OCI-LY1 (cell line): Measurements from ENCODE around the gene CTNNA1.

ENCODE experiments used
- H2AFZ ChIP-seq: fragments of 200-600 bp; sonication (generic), shearing (Covaris generic); 2 replicates; pipeline ENCODE4 v1.6.0; 2014; ENCODE audit warnings: antibody characterized with exemption, mild to moderate bottlenecking, low read length
- H3F3A ChIP-seq: fragments of 200-600 bp; sonication (generic), shearing (Covaris generic); 2 replicates; pipeline ENCODE4 v1.6.0; 2014; ENCODE audit warnings: mild to moderate bottlenecking, antibody characterized with exemption, low read length, moderate library complexity; ENCODE audit not compliant: insufficient read depth
- H3K27ac ChIP-seq: fragments of 200-600 bp; sonication (generic); 2 replicates; pipeline ENCODE4 v1.5.1; 2014; ENCODE audit warnings: low read length, mixed run types, mild to moderate bottlenecking, low read depth; ENCODE audit not compliant: poor library complexity, severe bottlenecking
- H3K27me3 ChIP-seq: fragments of 200-600 bp; sonication (generic); 2 replicates; pipeline ENCODE4 v1.6.0; 2014; ENCODE audit warnings: antibody characterized with exemption, mild to moderate bottlenecking, low read length, moderate library complexity; ENCODE audit not compliant: insufficient read depth
- H3K36me3 ChIP-seq: fragments of 200-600 bp; sonication (generic); 2 replicates; pipeline ENCODE4 v1.6.1; 2014; ENCODE audit warnings: mild to moderate bottlenecking, antibody characterized with exemption, low read length, moderate library complexity, mixed read lengths; ENCODE audit not compliant: insufficient read depth
- H3K4me1 ChIP-seq: fragments of 200-600 bp; sonication (generic); 2 replicates; pipeline ENCODE4 v1.5.1; 2014; ENCODE audit warnings: mild to moderate bottlenecking, low read length, moderate library complexity; ENCODE audit not compliant: insufficient read depth, severe bottlenecking
- H3K4me2 ChIP-seq: fragments of 200-600 bp; sonication (generic), shearing (Covaris generic); 2 replicates; pipeline ENCODE4 v1.6.1; 2014; ENCODE audit warnings: low read length
- H3K4me3 ChIP-seq: fragments of 200-600 bp; sonication (generic); 2 replicates; pipeline ENCODE4 v1.5.1; 2014; ENCODE audit warnings: low read length, low read depth, mild to moderate bottlenecking, mixed read lengths; ENCODE audit not compliant: poor library complexity, severe bottlenecking
- H3K79me2 ChIP-seq: fragments of 200-600 bp; shearing (Covaris generic); 2 replicates; pipeline ENCODE4 v1.6.1; 2016; ENCODE audit warnings: mixed run types, low read length, mixed read lengths; ENCODE audit not compliant: insufficient read depth
- H3K9ac ChIP-seq: fragments of 200-600 bp; sonication (generic), shearing (Covaris generic); 2 replicates; pipeline ENCODE4 v1.6.1; 2014; ENCODE audit warnings: mild to moderate bottlenecking, low read length, mixed read lengths
- H3K9me2 ChIP-seq: fragments of 200-600 bp; sonication (generic), shearing (Covaris generic); 2 replicates; pipeline ENCODE4 v1.6.1; 2014; ENCODE audit warnings: low read depth, mild to moderate bottlenecking, low read length, mixed read lengths
- H3K9me3 ChIP-seq: fragments of 200-600 bp; shearing (Covaris generic); 2 replicates; pipeline ENCODE4 v1.6.1; 2014; ENCODE audit warnings: low read length, mixed read lengths
- H4K20me1 ChIP-seq: fragments of 200-600 bp; sonication (generic), shearing (Covaris generic); 2 replicates; pipeline ENCODE4 v1.6.0; 2016; ENCODE audit warnings: mild to moderate bottlenecking, low read length; ENCODE audit not compliant: insufficient read depth
- EZH2 ChIP-seq: fragments of 200-600 bp; sonication (generic), shearing (Covaris generic); IDR thresholded peaks from 2 replicates; pipeline ENCODE4 v1.8.0; 2017; ENCODE audit warnings: borderline replicate concordance, mixed run types, mild to moderate bottlenecking, antibody characterized with exemption, low read length, moderate library complexity, mixed read lengths
- TF ChIP-seq, protein P1 (sequence below): fragments of 200-600 bp; sonication (generic), shearing (Covaris generic); IDR thresholded peaks from 2 replicates; pipeline ENCODE4 v1.5.1; 2017; ENCODE audit warnings: mild to moderate bottlenecking, antibody characterized with exemption, low read length, moderate library complexity, mixed read lengths

Gene CTNNA1

DNA sequence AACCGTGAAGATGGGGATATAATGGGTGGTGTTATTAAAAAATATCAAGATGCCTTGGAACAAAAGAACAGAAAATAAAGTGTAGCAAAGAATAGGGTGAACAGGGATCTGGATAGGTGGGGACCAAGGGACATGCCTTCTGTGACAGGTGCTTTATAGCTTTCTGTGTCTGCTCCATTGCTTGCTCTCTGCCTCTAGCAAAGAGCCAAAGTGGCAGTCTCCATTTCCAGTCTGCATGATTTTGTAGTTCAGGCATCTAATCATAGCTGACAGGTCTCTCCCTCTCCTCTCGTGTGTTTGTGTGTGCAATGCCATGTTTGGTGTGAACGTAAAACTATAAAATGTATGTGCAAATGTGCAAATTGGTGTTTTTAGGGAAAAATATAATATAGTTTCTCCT, 86.9 kb downstream of the CTNNA1 start:
- Histone ChIP-seq H4K20me1 (no peaks in the 10 kb centered on the region), H3K79me2 (no peaks in the 10 kb centered on the region), H3K27ac (no peak overlapping the region), H2AFZ (no peak overlapping the region), H3K27me3 (no peaks in the 10 kb centered on the region), H3K9me2 (no peaks in the 10 kb centered on the region), H3F3A (no peaks in the 10 kb centered on the region), H3K4me3 (no peak overlapping the region), H3K4me2 (no peak overlapping the region), H3K36me3 (no peaks in the 10 kb centered on the region), H3K9ac (no peak overlapping the region), H3K9me3 (no peaks in the 10 kb centered on the region), H3K4me1 (no peaks in the 10 kb centered on the region)
- TF ChIP-seq, protein P1, sequence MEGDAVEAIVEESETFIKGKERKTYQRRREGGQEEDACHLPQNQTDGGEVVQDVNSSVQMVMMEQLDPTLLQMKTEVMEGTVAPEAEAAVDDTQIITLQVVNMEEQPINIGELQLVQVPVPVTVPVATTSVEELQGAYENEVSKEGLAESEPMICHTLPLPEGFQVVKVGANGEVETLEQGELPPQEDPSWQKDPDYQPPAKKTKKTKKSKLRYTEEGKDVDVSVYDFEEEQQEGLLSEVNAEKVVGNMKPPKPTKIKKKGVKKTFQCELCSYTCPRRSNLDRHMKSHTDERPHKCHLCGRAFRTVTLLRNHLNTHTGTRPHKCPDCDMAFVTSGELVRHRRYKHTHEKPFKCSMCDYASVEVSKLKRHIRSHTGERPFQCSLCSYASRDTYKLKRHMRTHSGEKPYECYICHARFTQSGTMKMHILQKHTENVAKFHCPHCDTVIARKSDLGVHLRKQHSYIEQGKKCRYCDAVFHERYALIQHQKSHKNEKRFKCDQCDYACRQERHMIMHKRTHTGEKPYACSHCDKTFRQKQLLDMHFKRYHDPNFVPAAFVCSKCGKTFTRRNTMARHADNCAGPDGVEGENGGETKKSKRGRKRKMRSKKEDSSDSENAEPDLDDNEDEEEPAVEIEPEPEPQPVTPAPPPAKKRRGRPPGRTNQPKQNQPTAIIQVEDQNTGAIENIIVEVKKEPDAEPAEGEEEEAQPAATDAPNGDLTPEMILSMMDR, result no peak
- TF ChIP-seq EZH2, result no peak

DNA sequence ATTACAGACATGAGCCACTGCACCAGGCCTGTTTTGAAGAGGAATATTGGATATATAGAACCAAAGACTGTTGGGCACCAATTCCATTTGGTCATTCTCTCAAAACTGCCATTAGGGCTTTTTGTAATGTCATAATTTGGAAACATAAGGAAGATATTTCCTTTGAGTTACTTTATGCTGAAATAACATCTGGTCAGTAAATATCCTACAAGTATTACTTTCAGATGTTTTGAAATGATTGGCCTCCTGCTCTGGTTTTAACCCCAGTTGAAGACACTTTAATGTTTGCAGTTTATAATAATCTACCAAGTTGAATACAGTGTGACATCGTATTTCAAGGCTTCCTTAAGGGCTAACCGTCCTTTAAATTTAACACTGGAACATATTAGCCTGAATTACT, 88.3 kb downstream of the CTNNA1 start:
- H3K79me2 ChIP-seq, result no peaks in the 10 kb centered on the region
- no peak overlapping the region for H3K4me3 ChIP-seq
- no peak overlapping the region for H3K9ac ChIP-seq
- H3K27me3 ChIP-seq, result no peaks in the 10 kb centered on the region
- H3K36me3 ChIP-seq, result no peaks in the 10 kb centered on the region
- H3K4me1 ChIP-seq, result no peaks in the 10 kb centered on the region
- no peaks in the 10 kb centered on the region for H3K9me2 ChIP-seq
- H4K20me1 ChIP-seq, result no peaks in the 10 kb centered on the region
- H3K4me2 ChIP-seq, result no peak overlapping the region
- H3F3A ChIP-seq, result no peaks in the 10 kb centered on the region
- no peaks in the 10 kb centered on the region for H3K9me3 ChIP-seq
- no peak overlapping the region for H2AFZ ChIP-seq
- H3K27ac ChIP-seq, result no peak overlapping the region
- TF ChIP-seq, protein P1, result no peak
- no peak for TF ChIP-seq EZH2

DNA sequence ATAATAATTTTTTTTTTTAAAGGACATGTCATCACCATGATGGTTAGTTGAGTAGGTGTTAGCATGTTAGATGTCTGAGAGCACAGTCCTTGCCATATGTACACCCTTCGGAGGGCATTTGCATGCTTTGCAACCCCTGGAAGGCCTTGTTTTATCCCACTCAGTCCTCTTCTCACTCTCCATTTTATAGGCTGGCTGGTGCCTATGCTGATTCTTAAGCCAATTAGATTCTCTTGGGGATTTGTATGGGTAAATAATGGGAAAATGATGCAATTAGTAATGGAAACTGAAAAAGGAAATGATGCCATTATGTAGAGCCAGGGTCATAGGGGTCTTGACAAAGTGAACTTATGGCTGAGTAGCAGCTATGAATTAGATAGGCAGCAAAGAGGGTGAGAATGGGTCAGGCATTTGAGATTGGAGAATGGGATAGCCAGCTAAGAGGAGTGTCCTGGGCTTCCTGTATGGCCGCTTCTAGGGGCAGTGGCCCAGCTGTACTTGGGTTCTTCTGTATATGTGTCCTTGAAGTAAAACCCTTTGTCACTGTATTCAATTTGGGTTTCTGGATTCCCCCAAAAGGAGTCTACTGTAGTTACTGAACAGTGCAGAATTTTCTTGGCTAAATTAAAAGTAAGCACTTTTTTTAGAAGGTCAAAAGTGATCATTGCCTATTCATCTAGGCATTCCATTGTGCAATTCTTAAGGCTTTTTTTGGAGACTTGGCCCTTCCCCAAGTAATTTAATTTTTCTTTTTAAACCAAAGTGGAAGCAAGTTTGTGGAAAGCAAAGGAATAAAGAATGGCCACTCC, 90.3 kb downstream of the CTNNA1 start:
- no peaks in the 10 kb centered on the region for H3F3A ChIP-seq
- no peak overlapping the region for H3K4me2 ChIP-seq

More for the DNA sequence above, 90.3 kb downstream of the CTNNA1 start:
- Histone ChIP-seq H3K9ac (no peak overlapping the region), H4K20me1 (no peaks in the 10 kb centered on the region), H3K9me2 (no peaks in the 10 kb centered on the region), H3K4me3 (no peak overlapping the region), H3K79me2 (no peaks in the 10 kb centered on the region), H3K27ac (no peak overlapping the region), H3K36me3 (no peaks in the 10 kb centered on the region), H3K27me3 (no peaks in the 10 kb centered on the region), H3K9me3 (no peaks in the 10 kb centered on the region), H2AFZ (no peak overlapping the region), H3K4me1 (no peaks in the 10 kb centered on the region)
- TF ChIP-seq, protein P1, result no peak
- TF ChIP-seq EZH2, result no peak
